Activated CD8-positive, alpha-beta memory T cell treated with anti-CD3 and anti-CD28 coated beads for 36 hours (primary cell): Measurements from ENCODE around the gene FAM118A. TPM values are rescaled to one million over a fixed set of nuclear protein-coding genes. Genes with fewer than 3 reads are reported as not detected.
"Not testable (repeated sequence)": the region's sequence is repeated elsewhere in the genome, so short reads cannot be mapped to it uniquely, and the experiment has no call there.

Experiments used
- CTCF ChIA-PET: fragments of 350-600 bp; sonication (Branson Sonifier 250); formaldehyde crosslinking; loops from one replicate; lab custom pipeline; 2021; ENCODE audit warnings: antibody characterized with exemption; lab: Charles Lee
- POLR2A ChIA-PET: fragments of 350-600 bp; sonication (Branson Sonifier 250); formaldehyde crosslinking; loops from one replicate; lab custom pipeline; 2021; ENCODE audit warnings: antibody characterized with exemption; lab: Charles Lee
- total RNA-seq, 2 experiments: library from RNA; stranded (reverse); gene quantifications; one replicate each; pipeline ENCODE4 v1.2.3, GENCODE V29; 2021

Gene FAM118A
- total RNA-seq, 2 experiments from 2014 or later, result 27.7 to 28.0 TPM

- ChIA-PET CTCF (no interaction called here), POLR2A (no interaction called here)
Observed at GRCh38 chr22:45321827-45322226, 12.1 kb downstream of the FAM118A start.

- ChIA-PET POLR2A (no interaction called here), CTCF (no interaction called here)
Observed at GRCh38 chr22:45322873-45323525, 13.3 kb downstream of the FAM118A start.

GRCh38 chr22:45323695-45324094, 14.0 kb downstream of the FAM118A start:
- POLR2A ChIA-PET, result interaction anchor here (0.9 kb wide), 1 partner anchor 13 kb away, joined by 4 read pairs; the partner anchor contains the start of gene FAM118A
- CTCF ChIA-PET, result no interaction called here

- POLR2A ChIA-PET, result interaction anchor here (0.9 kb wide), 1 partner anchor 14 kb away, joined by 4 read pairs; the partner anchor contains the start of gene FAM118A
Observed at GRCh38 chr22:45324311-45324711, 14.6 kb downstream of the FAM118A start.

GRCh38 chr22:45328261-45328660, 18.5 kb downstream of the FAM118A start:
- POLR2A ChIA-PET, CTCF ChIA-PET: not testable (repeated sequence)

More at GRCh38 chr22:45324311-45324711, 14.6 kb downstream of the FAM118A start:
- CTCF ChIA-PET, result no interaction called here

- CTCF ChIA-PET, result no interaction called here
- POLR2A ChIA-PET, result no interaction called here
Observed at GRCh38 chr22:45328822-45329529, 19.2 kb downstream of the FAM118A start.

- ChIA-PET CTCF (no interaction called here), POLR2A (no interaction called here)
Observed at GRCh38 chr22:45329530-45329936, 19.8 kb downstream of the FAM118A start.

GRCh38 chr22:45330548-45330947, 20.8 kb downstream of the FAM118A start:
- ChIA-PET CTCF (no interaction called here), POLR2A (no interaction called here)

GRCh38 chr22:45331486-45331885, 21.8 kb downstream of the FAM118A start:
- ChIA-PET CTCF (no interaction called here), POLR2A (no interaction called here)

- ChIA-PET CTCF (no interaction called here), POLR2A (no interaction called here)
Observed at GRCh38 chr22:45332001-45332400, 22.3 kb downstream of the FAM118A start.

GRCh38 chr22:45334068-45334467, 24.3 kb downstream of the FAM118A start:
- ChIA-PET CTCF (interaction anchor here (1.6 kb wide), 1 partner anchor 97 kb away, joined by 3 read pairs; no protein-coding TSS in a partner anchor), POLR2A (no interaction called here)

- ChIA-PET CTCF (interaction anchor here (1.6 kb wide), 1 partner anchor 97 kb away, joined by 3 read pairs; no protein-coding TSS in a partner anchor), POLR2A (no interaction called here)
Observed at GRCh38 chr22:45334528-45334927, 24.8 kb downstream of the FAM118A start.

GRCh38 chr22:45335021-45335818, 25.5 kb downstream of the FAM118A start:
- ChIA-PET POLR2A (no interaction called here), CTCF (interaction anchor here (1.6 kb wide), 1 partner anchor 96 kb away, joined by 3 read pairs; no protein-coding TSS in a partner anchor)

- ChIA-PET POLR2A (no interaction called here), CTCF (no interaction called here)
Observed at GRCh38 chr22:45335854-45336522, 26.3 kb downstream of the FAM118A start.

GRCh38 chr22:45336971-45337431, 27.3 kb downstream of the FAM118A start:
- CTCF ChIA-PET, result no interaction called here
- POLR2A ChIA-PET, result no interaction called here

- ChIA-PET POLR2A (no interaction called here), CTCF (no interaction called here)
Observed at GRCh38 chr22:45337536-45337935, 27.8 kb downstream of the FAM118A start.

GRCh38 chr22:45338795-45339194, 29.1 kb downstream of the FAM118A start:
- ChIA-PET CTCF (no interaction called here), POLR2A (no interaction called here)

GRCh38 chr22:45340323-45340722, 30.6 kb downstream of the FAM118A start:
- ChIA-PET CTCF (no interaction called here), POLR2A (no interaction called here)

GRCh38 chr22:45341498-45341897, 31.8 kb downstream of the FAM118A start:
- ChIA-PET CTCF (no interaction called here), POLR2A (no interaction called here)
